Measurements from ENCODE around the gene TYMS. TPM values are rescaled to one million over a fixed set of nuclear protein-coding genes. Genes with fewer than 3 reads are reported as not detected.

TYMS gene
- total and polyA plus RNA-seq, 8 donors, result 25.9 to 226 (median 142) TPM

DNA sequence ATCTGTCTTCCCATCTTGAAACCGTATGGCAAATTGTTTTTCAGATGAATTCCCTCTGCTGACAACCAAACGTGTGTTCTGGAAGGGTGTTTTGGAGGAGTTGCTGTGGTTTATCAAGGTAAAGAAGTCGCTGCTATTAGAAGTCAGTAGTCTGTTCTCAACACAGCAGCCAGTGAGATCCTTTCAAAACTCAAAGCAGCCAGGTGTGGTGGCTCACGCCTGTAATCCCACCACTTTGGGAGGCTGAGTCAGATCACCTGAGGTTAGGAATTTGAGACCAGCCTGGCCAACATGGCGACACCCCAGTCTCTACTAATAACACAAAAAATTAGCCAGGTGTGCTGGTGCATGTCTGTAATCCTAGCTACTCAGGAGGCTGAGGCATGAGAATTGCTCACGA lies 2.1 kb downstream of the TYMS start:
- H3K27me3 ChIP-seq, result peaks cover 0 to 27% of the 10 kb centered on the region in 2 donors
- peaks cover 0 to 22% of the 10 kb centered on the region in 2 donors for H3K4me1 ChIP-seq
- intact Hi-C loops (cut with DNase I), result no loop called here
- no peak for TF ChIP-seq CTCF (IDR thresholded peaks at IDR 0.05)
- H3K27ac ChIP-seq, result no peak overlapping the region
- no peaks in the 10 kb centered on the region for H3K36me3 ChIP-seq
- no peaks in the 10 kb centered on the region for H3K9me3 ChIP-seq
- DNase-seq (no peak), ATAC-seq (no peak)
- no peak overlapping the region for H3K4me3 ChIP-seq

DNA sequence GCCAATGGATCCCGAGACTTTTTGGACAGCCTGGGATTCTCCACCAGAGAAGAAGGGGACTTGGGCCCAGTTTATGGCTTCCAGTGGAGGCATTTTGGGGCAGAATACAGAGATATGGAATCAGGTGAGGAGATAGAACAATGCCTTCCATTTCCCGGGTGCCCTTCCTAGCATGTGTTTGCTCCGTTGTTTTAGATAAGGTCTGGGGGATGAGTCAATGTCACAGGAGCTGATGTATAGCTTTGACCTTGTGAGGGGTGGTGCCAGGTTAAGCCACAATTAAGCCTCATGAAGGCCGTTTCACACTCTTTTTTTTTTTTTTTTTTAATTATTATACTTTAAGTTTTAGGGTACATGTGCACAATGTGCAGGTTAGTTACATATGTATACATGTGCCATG lies 4.7 kb downstream of the TYMS start:
- intact Hi-C loops (cut with DNase I), result no loop called here
- DNase-seq (no peak), ATAC-seq (no peak)
- peaks cover 0 to 4% of the 10 kb centered on the region in 2 donors for H3K36me3 ChIP-seq
- H3K4me1 ChIP-seq, result peaks cover 0 to 18% of the 10 kb centered on the region in 2 donors
- H3K27ac ChIP-seq, result no peak overlapping the region
- no peaks in the 10 kb centered on the region for H3K9me3 ChIP-seq
- no peak overlapping the region for H3K4me3 ChIP-seq
- H3K27me3 ChIP-seq, result peaks cover 0 to 8% of the 10 kb centered on the region in 2 donors
- no peak for TF ChIP-seq CTCF (IDR thresholded peaks at IDR 0.05)

DNA sequence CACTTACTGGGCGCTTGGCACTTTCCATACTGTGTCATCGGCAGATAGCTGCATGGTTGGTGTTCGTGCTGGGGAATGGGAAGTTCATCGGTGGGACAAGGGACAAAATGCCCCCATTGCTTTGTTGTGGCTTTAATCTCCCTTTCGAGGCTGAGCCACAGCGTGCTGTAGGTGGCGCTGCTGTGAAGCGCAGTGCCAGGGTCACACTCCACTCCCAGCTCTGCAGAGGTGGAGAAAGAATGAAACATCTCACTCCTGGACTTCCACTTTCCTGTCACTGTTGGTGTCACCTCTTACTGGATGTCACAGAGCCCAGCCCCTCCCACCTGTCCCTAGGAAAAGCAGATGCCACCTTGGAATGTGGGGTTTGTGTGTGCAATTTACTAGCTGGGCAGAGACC lies 8.7 kb downstream of the TYMS start:
- Histone ChIP-seq H3K4me1 (no peaks in the 10 kb centered on the region), H3K27me3 (no peaks in the 10 kb centered on the region), H3K36me3 (peaks cover 0 to 25% of the 10 kb centered on the region in 2 donors), H3K9me3 (no peaks in the 10 kb centered on the region), H3K4me3 (no peak overlapping the region), H3K27ac (no peak overlapping the region)
- ATAC-seq (peak; percentile 23), DNase-seq (no peak)
- intact Hi-C loops (cut with DNase I), result no loop called here
- no peak for TF ChIP-seq CTCF (IDR thresholded peaks at IDR 0.05)

DNA sequence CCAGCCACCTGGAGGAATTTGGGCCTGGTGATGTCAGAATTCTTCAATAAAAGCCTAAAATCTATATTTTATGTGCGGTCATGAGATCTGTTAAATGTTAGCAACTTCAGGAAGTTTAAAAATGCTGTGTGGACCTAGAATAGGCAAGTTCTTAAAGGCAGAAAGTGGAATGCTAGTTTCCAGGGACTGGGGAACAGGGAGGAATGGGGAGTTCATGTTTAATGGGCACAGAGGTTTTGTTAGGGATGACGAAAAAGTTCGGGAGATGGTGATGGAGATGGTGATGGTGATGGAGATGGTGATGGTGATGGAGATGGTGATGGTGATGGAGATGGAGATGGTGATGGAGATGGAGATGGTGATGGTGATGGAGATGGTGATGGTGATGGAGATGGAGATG lies 9.2 kb downstream of the TYMS start:
- no peak for TF ChIP-seq CTCF (IDR thresholded peaks at IDR 0.05)
- Histone ChIP-seq H3K4me3 (no peak overlapping the region), H3K27me3 (no peaks in the 10 kb centered on the region), H3K36me3 (peaks cover 0 to 30% of the 10 kb centered on the region in 2 donors), H3K27ac (no peak overlapping the region), H3K4me1 (no peaks in the 10 kb centered on the region), H3K9me3 (no peaks in the 10 kb centered on the region)
- no peak for DNase-seq
- intact Hi-C loops (cut with DNase I), result no loop called here
- no peak for ATAC-seq

DNA sequence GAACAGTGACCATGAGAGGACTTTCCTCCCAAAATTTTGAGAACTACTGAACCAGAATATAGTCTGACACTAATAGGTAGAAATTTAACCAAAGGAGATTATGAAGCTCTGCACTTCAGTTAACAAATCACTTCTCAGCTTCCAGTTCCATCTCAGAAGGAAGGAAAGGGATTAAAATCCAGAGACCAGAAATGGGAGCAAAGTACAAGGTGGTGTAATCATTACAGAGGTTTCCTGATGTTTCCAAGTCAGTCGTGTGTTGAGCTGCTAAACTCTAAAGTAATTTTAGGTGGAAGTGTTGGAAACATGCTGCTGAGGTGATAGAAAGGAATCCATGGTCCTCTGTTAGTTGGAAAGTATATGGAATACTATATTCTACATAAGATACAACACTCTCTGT lies 10.8 kb downstream of the TYMS start:
- no peaks in the 10 kb centered on the region for H3K4me1 ChIP-seq
- DNase-seq (no peak), ATAC-seq (no peak)
- peaks cover 0 to 46% of the 10 kb centered on the region in 2 donors for H3K36me3 ChIP-seq
- no peak for TF ChIP-seq CTCF (IDR thresholded peaks at IDR 0.05)
- no peak overlapping the region for H3K4me3 ChIP-seq
- no peaks in the 10 kb centered on the region for H3K27me3 ChIP-seq
- no peaks in the 10 kb centered on the region for H3K9me3 ChIP-seq
- intact Hi-C loops (cut with DNase I), result no loop called here
- H3K27ac ChIP-seq, result no peak overlapping the region
